GM18951 (cell line): ENCODE measurements around the gene SORL1.
"Not testable (repeated sequence)": the region's sequence is repeated elsewhere in the genome, so short reads cannot be mapped to it uniquely, and the experiment has no call there.

Experiments
- POLR2A ChIP-seq: IDR thresholded peaks from 4 replicates; pipeline ENCODE4 v1.6.1; 2011; ENCODE audit warnings: mild to moderate bottlenecking; ENCODE audit not compliant: insufficient read length, insufficient read depth; ENCODE audit errors: extremely low read depth
- in situ Hi-C: fragments of 300-500 bp; cut with MboI; formaldehyde crosslinking; loops from one replicate; pipeline ENCODE4 v1.12.0; 2022; ENCODE audit warnings: low sequenced_read_pairs, mixed read lengths, inconsistent platforms; ENCODE audit not compliant: unreplicated experiment

Gene SORL1

GRCh38 chr11:121559606-121560200, 107.6 kb downstream of the SORL1 start:
- in situ Hi-C loops, result no loop called here
- no peak for TF ChIP-seq POLR2A

- in situ Hi-C loops, result no loop called here
- TF ChIP-seq POLR2A, result no peak
These were observed 108.1 kb downstream of the SORL1 start for GRCh38 chr11:121560236-121560635.

GRCh38 chr11:121561240-121561639, 109.1 kb downstream of the SORL1 start:
- no peak for TF ChIP-seq POLR2A
- in situ Hi-C loops, result no loop called here

- in situ Hi-C loops, result no loop called here
- no peak for TF ChIP-seq POLR2A
These were observed 109.6 kb downstream of the SORL1 start for GRCh38 chr11:121561716-121562115.

- in situ Hi-C loops, result no loop called here
These were observed 110.9 kb downstream of the SORL1 start for GRCh38 chr11:121563003-121563402.

GRCh38 chr11:121563900-121564822, 112.0 kb downstream of the SORL1 start:
- no peak for TF ChIP-seq POLR2A
- in situ Hi-C loops, result no loop called here

More at GRCh38 chr11:121563003-121563402, 110.9 kb downstream of the SORL1 start:
- no peak for TF ChIP-seq POLR2A

GRCh38 chr11:121564948-121565684, 113.0 kb downstream of the SORL1 start:
- TF ChIP-seq POLR2A, result no peak
- in situ Hi-C loops, result no loop called here

- in situ Hi-C loops, result no loop called here
These were observed 114.4 kb downstream of the SORL1 start for GRCh38 chr11:121566279-121567168.

GRCh38 chr11:121567995-121568394, 115.9 kb downstream of the SORL1 start:
- in situ Hi-C loops, result no loop called here
- TF ChIP-seq POLR2A, result no peak

More at GRCh38 chr11:121566279-121567168, 114.4 kb downstream of the SORL1 start:
- TF ChIP-seq POLR2A, result no peak

GRCh38 chr11:121569332-121570299, 117.5 kb downstream of the SORL1 start:
- in situ Hi-C loops, result not testable (repeated sequence)

GRCh38 chr11:121570453-121570852, 118.3 kb downstream of the SORL1 start:
- TF ChIP-seq POLR2A, result no peak

More at GRCh38 chr11:121570453-121570852, 118.3 kb downstream of the SORL1 start:
- in situ Hi-C loops, result no loop called here
